GM12878 (cell line): ENCODE measurements around the gene CDCA8.

Experiments used
- BRCA1 ChIP-seq: IDR thresholded peaks from 2 replicates; pipeline ENCODE4 v1.6.1; 2011; ENCODE audit warnings: low read depth, low read length, improper control_type of control experiment
- CBFB ChIP-seq: IDR thresholded peaks from 2 replicates; pipeline ENCODE4 v1.6.1; 2016; ENCODE audit warnings: antibody characterized with exemption, low read depth
- EGR1 ChIP-seq, 2 experiments: IDR thresholded peaks; 1 replicate in 1 of 2; 2 replicates in 1 of 2; pipeline ENCODE4 v1.6.1; 2011 to 2012; ENCODE audit warnings: low read depth in 2 of 2, low read length in 2 of 2, borderline replicate concordance in 1 of 2, mild to moderate bottlenecking in 1 of 2, moderate library complexity in 1 of 2
- MAX ChIP-seq: IDR thresholded peaks from 2 replicates; pipeline ENCODE4 v1.6.1; 2012; ENCODE audit warnings: low read depth, low read length, improper control_type of control experiment
- ZSCAN29 ChIP-seq: fragments of 450-650 bp; IDR thresholded peaks from 2 replicates; pipeline ENCODE4 v1.6.1; 2017; ENCODE audit warnings: mild to moderate bottlenecking, moderate library complexity
- TF ChIP-seq, protein P1 (sequence below), 3 experiments: IDR thresholded peaks in 2 of 3; conservative IDR thresholded peaks in 1 of 3; 2 replicates each; pipeline ENCODE4 v1.5.1; 2011; ENCODE audit warnings: low read depth in 3 of 3, low read length in 3 of 3, mild to moderate bottlenecking in 3 of 3, control low read depth in 2 of 3, moderate library complexity in 2 of 3, inconsistent platforms in 1 of 3, mixed read lengths in 1 of 3; ENCODE audit not compliant: control insufficient read depth in 2 of 3, insufficient read depth in 1 of 3; ENCODE audit errors: extremely low read depth in 1 of 3

DNA sequence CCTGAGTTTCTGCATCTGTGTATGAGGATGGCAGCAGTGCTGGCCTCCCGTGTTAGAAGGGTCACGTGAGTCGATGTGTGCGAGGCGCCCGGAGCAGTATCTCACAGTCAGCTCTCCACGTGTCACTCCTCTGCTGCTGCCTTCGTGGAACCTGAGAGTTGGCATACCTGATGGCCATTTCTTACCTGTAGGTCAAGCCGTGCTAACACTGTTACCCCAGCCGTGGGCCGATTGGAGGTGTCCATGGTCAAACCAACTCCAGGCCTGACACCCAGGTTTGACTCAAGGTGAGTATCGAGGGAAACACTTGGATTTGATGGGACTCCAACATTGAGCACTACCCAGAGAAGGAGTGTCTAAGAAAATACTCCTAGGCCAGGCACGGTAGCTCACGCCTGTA is 10.7 kb downstream of the CDCA8 start:
- TF ChIP-seq, protein P1, sequence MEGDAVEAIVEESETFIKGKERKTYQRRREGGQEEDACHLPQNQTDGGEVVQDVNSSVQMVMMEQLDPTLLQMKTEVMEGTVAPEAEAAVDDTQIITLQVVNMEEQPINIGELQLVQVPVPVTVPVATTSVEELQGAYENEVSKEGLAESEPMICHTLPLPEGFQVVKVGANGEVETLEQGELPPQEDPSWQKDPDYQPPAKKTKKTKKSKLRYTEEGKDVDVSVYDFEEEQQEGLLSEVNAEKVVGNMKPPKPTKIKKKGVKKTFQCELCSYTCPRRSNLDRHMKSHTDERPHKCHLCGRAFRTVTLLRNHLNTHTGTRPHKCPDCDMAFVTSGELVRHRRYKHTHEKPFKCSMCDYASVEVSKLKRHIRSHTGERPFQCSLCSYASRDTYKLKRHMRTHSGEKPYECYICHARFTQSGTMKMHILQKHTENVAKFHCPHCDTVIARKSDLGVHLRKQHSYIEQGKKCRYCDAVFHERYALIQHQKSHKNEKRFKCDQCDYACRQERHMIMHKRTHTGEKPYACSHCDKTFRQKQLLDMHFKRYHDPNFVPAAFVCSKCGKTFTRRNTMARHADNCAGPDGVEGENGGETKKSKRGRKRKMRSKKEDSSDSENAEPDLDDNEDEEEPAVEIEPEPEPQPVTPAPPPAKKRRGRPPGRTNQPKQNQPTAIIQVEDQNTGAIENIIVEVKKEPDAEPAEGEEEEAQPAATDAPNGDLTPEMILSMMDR (IDR thresholded peaks at IDR 0.05 in 2 of 3, conservative IDR thresholded peaks at IDR 0.05 in 1 of 3; ENCODE audit: control insufficient read depth in 2 of 3, extremely low read depth in 1 of 3, insufficient read depth in 1 of 3, low read depth in 3 of 3, low read length in 3 of 3): no peak
- TF ChIP-seq MAX (no peak), BRCA1 (no peak), CBFB (no peak), ZSCAN29 (no peak), EGR1 (IDR thresholded peaks at IDR 0.05; ENCODE audit: borderline replicate concordance in 1 of 2, low read depth in 2 of 2, low read length in 2 of 2) (no peak)
